HEK293 (cell line): Measurements from ENCODE around the gene ORMDL2.
A peak's percentile ranks its signal among the peaks of the same experiment; 100 is the strongest.
"Not testable (repeated sequence)": the region's sequence is repeated elsewhere in the genome, so short reads cannot be mapped to it uniquely, and the experiment has no call there.

Experiments used
- CTCF ChIA-PET: fragments of 350-600 bp; formaldehyde crosslinking; extraction: SDS; loops from one replicate; lab custom pipeline; 2021; ENCODE audit warnings: antibody characterized with exemption; lab: Yijun Ruan, JAX
- POLR2A ChIA-PET: fragments of 300-600 bp; formaldehyde crosslinking; extraction: SDS; loops from one replicate; lab custom pipeline; 2020; ENCODE audit warnings: antibody characterized with exemption, inconsistent platforms; lab: Yijun Ruan, JAX
- H3K27ac ChIP-seq: fragments of 200-500 bp; sonication (Bioruptor generic); 2 replicates; pipeline ENCODE4 v1.5.1; 2014; ENCODE audit warnings: low read depth, low read length, control low read depth, inconsistent platforms; ENCODE audit errors: extremely low read depth
- H3K36me3 ChIP-seq, 2 experiments: fragments of 200-500 bp in 1 of 2; sonication (Bioruptor generic) in 1 of 2; 1 replicate in 1 of 2; 2 replicates in 1 of 2; pipeline ENCODE4 v1.5.1; 2014 to 2017; ENCODE audit warnings: inconsistent platforms in 2 of 2, low read length in 2 of 2; ENCODE audit not compliant: control insufficient read depth in 2 of 2, insufficient read depth in 1 of 2
- H3K4me1 ChIP-seq: fragments of 200-500 bp; sonication (Bioruptor generic); 2 replicates; pipeline ENCODE4 v1.5.1; 2014; ENCODE audit warnings: mild to moderate bottlenecking, low read length, inconsistent platforms; ENCODE audit not compliant: control insufficient read depth, insufficient read depth
- H3K4me3 ChIP-seq: 2 replicates; pipeline ENCODE4 v1.5.1; 2011; ENCODE audit warnings: low read depth, mild to moderate bottlenecking, control low read depth, low read length, moderate library complexity
- H3K9me3 ChIP-seq: fragments of 200-500 bp; sonication (Bioruptor generic); 2 replicates; pipeline ENCODE4 v1.5.1; 2014; ENCODE audit warnings: low read depth, low read length, inconsistent platforms; ENCODE audit not compliant: control insufficient read depth, insufficient read depth
- REST ChIP-seq: fragments of 450-650 bp; formaldehyde crosslinking; IDR thresholded peaks from 2 replicates; pipeline ENCODE4 v1.5.1; 2016; ENCODE audit warnings: missing biosample characterization, missing genetic modification characterization
- SETDB1 ChIP-seq: IDR thresholded peaks from one replicate; pipeline ENCODE4 v1.6.1; 2017; ENCODE audit warnings: mild to moderate bottlenecking, low read length, moderate library complexity, mixed read lengths; ENCODE audit not compliant: insufficient read length
- TRIM28 ChIP-seq: IDR thresholded peaks from 2 replicates; pipeline ENCODE4 v1.6.1; 2011; ENCODE audit warnings: low read length, control low read depth, borderline replicate concordance
- ZBTB21 ChIP-seq: fragments of 450-650 bp; formaldehyde crosslinking; IDR thresholded peaks from 2 replicates; pipeline ENCODE4 v1.5.1; 2017; ENCODE audit warnings: missing biosample characterization, missing genetic modification characterization
- ZBTB8A ChIP-seq: fragments of 450-650 bp; formaldehyde crosslinking; IDR thresholded peaks from 2 replicates; pipeline ENCODE4 v1.5.1; 2016; ENCODE audit warnings: missing biosample characterization, missing genetic modification characterization
- ZNF211 ChIP-seq: fragments of 450-650 bp; formaldehyde crosslinking; IDR thresholded peaks from 2 replicates; pipeline ENCODE4 v1.5.1; 2016; ENCODE audit warnings: low read depth, missing biosample characterization, missing genetic modification characterization
- ZNF394 ChIP-seq: fragments of 450-650 bp; formaldehyde crosslinking; IDR thresholded peaks from 2 replicates; pipeline ENCODE4 v1.5.1; 2016; ENCODE audit warnings: missing biosample characterization, missing genetic modification characterization, mild to moderate bottlenecking, moderate library complexity, borderline replicate concordance
- ZNF426 ChIP-seq: fragments of 450-650 bp; formaldehyde crosslinking; IDR thresholded peaks from 2 replicates; pipeline ENCODE4 v1.5.1; 2017; ENCODE audit warnings: missing biosample characterization, missing genetic modification characterization, mild to moderate bottlenecking, inconsistent platforms, moderate library complexity
- ZNF510 ChIP-seq: fragments of 450-650 bp; formaldehyde crosslinking; IDR thresholded peaks from 2 replicates; pipeline ENCODE4 v1.5.1; 2018; ENCODE audit warnings: mild to moderate bottlenecking, missing genetic modification characterization, missing biosample characterization; ENCODE audit not compliant: insufficient replicate concordance
- ZNF518A ChIP-seq: fragments of 450-650 bp; formaldehyde crosslinking; conservative IDR thresholded peaks from 2 replicates; pipeline ENCODE4 v1.5.1; 2016; ENCODE audit warnings: low read depth, missing biosample characterization, missing genetic modification characterization
- ZNF555 ChIP-seq: fragments of 450-650 bp; formaldehyde crosslinking; conservative IDR thresholded peaks from 2 replicates; pipeline ENCODE4 v1.5.1; 2017; ENCODE audit warnings: missing biosample characterization, mild to moderate bottlenecking, missing genetic modification characterization, inconsistent platforms
- ZNF560 ChIP-seq: fragments of 450-650 bp; formaldehyde crosslinking; IDR thresholded peaks from 2 replicates; pipeline ENCODE4 v1.5.1; 2017; ENCODE audit warnings: missing biosample characterization, missing genetic modification characterization, borderline replicate concordance
- ZNF623 ChIP-seq: fragments of 450-650 bp; formaldehyde crosslinking; IDR thresholded peaks from 2 replicates; pipeline ENCODE4 v1.5.1; 2016; ENCODE audit warnings: missing biosample characterization, missing genetic modification characterization
- ZNF626 ChIP-seq: fragments of 450-650 bp; sonication (Bioruptor Pico); formaldehyde crosslinking; IDR thresholded peaks from 2 replicates; pipeline ENCODE4 v1.5.1; 2018; ENCODE audit warnings: missing biosample characterization, missing genetic modification characterization, inconsistent platforms
- ZNF654 ChIP-seq: fragments of 450-650 bp; formaldehyde crosslinking; IDR thresholded peaks from 2 replicates; pipeline ENCODE4 v1.5.1; 2016; ENCODE audit warnings: low read depth, missing biosample characterization, missing genetic modification characterization
- TF ChIP-seq, protein P1 (sequence below): fragments of 450-650 bp; formaldehyde crosslinking; conservative IDR thresholded peaks from 2 replicates; pipeline ENCODE4 v1.5.1; 2016; ENCODE audit warnings: low read depth, missing biosample characterization, missing genetic modification characterization

The ORMDL2 gene

DNA sequence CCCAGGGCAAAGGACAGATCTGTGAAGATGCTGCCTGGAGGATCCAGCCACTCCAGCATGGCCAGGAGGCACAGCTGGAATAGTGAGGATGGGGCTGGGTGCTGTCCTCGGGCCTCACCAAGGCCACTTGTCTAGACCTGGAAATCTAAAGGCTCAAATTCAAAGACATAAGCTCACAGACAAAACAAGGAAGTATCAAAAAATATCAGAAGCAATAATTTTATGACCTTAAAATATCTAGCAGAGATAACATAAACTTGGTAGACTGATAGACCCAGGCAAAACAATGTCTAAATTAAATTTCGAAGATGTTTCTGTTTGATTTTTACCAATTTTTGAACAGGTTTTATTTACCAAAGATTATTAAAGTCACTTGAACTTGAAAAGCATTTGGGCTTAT lies 47.5 kb downstream of the ORMDL2 start:
- Histone ChIP-seq H3K36me3 (no peaks in the 10 kb centered on the region), H3K4me3 (no peak overlapping the region), H3K4me1 (no peaks in the 10 kb centered on the region), H3K27ac (no peak overlapping the region)
- POLR2A ChIA-PET: no interaction called here
- TF ChIP-seq ZNF510 (tag by site-specific recombination): peak; percentile 4
- peak; percentile 97 for TF ChIP-seq SETDB1
- no peak for TF ChIP-seq ZNF211
- TF ChIP-seq TRIM28: peak; percentile 98
- TF ChIP-seq ZNF626 (tag by site-specific recombination): peak; percentile 70
- TF ChIP-seq, all 188 proteins: peak for 4
- CTCF ChIA-PET: interaction anchor here (0.6 kb wide), 1 partner anchor 1426 kb away, joined by 3 read pairs; no protein-coding TSS in a partner anchor
- H3K9me3 ChIP-seq: no peaks in the 10 kb centered on the region

- H3K4me3 ChIP-seq, POLR2A ChIA-PET, H3K36me3 ChIP-seq, H3K27ac ChIP-seq, H3K9me3 ChIP-seq, H3K4me1 ChIP-seq: not testable (repeated sequence)
- TF ChIP-seq ZBTB8A (tag by site-specific recombination) (peak; percentile 48; the same call in 1 of the 2 replicates), ZNF555 (tag by site-specific recombination) (peak; percentile 67), ZNF623 (tag by site-specific recombination) (peak; percentile 64), ZNF654 (tag by site-specific recombination) (peak; percentile 21; the same call in 1 of the 2 replicates), REST (tag by site-specific recombination) (peak; percentile 53), ZNF426 (tag by site-specific recombination) (peak; percentile 78), ZNF518A (tag by site-specific recombination) (peak; percentile 83), ZNF510 (tag by site-specific recombination) (peak; percentile 27), ZBTB21 (0 out of 2 replicates have a peak, but pooled peaks have one; percentile 22), ZNF560 (tag by site-specific recombination) (peak; percentile 45; the same call in 1 of the 2 replicates), ZNF394 (tag by site-specific recombination) (peak; percentile 92)
- TF ChIP-seq, protein P1, sequence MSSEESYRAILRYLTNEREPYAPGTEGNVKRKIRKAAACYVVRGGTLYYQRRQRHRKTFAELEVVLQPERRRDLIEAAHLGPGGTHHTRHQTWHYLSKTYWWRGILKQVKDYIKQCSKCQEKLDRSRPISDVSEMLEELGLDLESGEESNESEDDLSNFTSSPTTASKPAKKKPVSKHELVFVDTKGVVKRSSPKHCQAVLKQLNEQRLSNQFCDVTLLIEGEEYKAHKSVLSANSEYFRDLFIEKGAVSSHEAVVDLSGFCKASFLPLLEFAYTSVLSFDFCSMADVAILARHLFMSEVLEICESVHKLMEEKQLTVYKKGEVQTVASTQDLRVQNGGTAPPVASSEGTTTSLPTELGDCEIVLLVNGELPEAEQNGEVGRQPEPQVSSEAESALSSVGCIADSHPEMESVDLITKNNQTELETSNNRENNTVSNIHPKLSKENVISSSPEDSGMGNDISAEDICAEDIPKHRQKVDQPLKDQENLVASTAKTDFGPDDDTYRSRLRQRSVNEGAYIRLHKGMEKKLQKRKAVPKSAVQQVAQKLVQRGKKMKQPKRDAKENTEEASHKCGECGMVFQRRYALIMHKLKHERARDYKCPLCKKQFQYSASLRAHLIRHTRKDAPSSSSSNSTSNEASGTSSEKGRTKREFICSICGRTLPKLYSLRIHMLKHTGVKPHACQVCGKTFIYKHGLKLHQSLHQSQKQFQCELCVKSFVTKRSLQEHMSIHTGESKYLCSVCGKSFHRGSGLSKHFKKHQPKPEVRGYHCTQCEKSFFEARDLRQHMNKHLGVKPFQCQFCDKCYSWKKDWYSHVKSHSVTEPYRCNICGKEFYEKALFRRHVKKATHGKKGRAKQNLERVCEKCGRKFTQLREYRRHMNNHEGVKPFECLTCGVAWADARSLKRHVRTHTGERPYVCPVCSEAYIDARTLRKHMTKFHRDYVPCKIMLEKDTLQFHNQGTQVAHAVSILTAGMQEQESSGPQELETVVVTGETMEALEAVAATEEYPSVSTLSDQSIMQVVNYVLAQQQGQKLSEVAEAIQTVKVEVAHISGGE (tag by site-specific recombination): peak; percentile 57; the same call in 1 of the 2 replicates
- CTCF ChIA-PET: interaction anchor here (1.1 kb wide), 1 partner anchor 9 kb away, joined by 3 read pairs; no protein-coding TSS in a partner anchor
Observed at GRCh38 chr12:55866454-55867004, 48.7 kb downstream of the ORMDL2 start.
